Measurements from ENCODE around the gene PCBP3. TPM values are rescaled to one million over a fixed set of nuclear protein-coding genes. Genes with fewer than 3 reads are reported as not detected.

PCBP3 gene
- total RNA-seq, 1 experiment from 2014 or later = 10.9 TPM

DNA sequence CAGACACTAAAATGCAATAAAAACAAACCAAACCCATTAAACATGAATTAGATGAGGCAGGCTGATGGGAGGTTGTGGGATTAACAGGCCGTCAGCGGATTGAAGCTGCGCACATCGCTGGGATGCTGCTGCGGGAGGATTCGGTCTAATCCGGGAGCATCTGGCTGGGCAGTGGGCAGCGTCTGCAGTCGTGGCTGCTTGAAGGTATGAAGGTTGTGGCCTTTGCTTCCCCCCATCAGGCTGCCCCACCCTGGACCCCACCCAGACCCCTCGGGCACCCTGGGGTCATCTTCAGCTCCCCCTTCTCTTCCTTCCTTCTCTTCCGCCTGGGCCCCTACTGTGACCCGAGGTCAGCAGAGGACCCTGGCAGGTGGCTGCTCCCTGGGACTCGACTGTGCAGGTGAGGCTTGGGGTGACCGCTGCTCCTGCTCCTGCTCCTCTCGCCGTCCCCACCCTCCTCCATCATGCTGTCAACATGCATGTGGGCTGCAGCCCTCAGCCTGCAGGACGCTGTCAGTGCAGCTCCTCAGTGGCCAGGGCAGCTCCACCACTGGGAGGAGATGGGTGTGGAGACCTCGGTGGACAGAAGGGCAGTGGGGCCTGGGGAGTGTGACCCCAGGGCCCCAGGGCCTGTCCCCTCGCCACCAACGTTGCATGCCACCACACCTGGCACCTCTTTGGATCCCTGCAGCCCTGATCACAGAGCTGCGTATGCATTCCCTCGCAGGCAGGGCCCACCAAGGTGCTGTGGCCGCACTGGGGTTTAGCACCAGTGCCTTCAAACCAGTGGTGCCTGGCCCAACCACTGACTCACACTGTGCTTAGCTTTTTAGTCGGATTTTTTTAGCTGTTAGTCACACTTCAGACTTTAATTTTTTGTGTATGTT, 225.8 kb downstream of the PCBP3 start:
- no peaks in the 10 kb centered on the region for H3K9me3 Mint-ChIP-seq
- Histone ChIP-seq H3T11ph (ENCODE audit: low read length) (no peak overlapping the region), H3K23me2 (ENCODE audit: insufficient read length, low read depth, low read length, poor library complexity, severe bottlenecking) (no peaks in the 10 kb centered on the region), H2BK120ac (ENCODE audit: low read depth, low read length, poor library complexity, severe bottlenecking) (no peak overlapping the region), H2AK5ac (ENCODE audit: insufficient read length, low read length) (no peak overlapping the region), H3K27ac (ENCODE audit: insufficient read length, low read depth, low read length) (no peak overlapping the region), H2BK15ac (ENCODE audit: low read depth, low read length) (no peak overlapping the region), H4K91ac (ENCODE audit: insufficient read length, low read depth, low read length) (no peak overlapping the region), H3K56ac (ENCODE audit: insufficient read length, low read depth, low read length) (no peak overlapping the region), H2BK12ac (ENCODE audit: insufficient read length, low read depth, low read length) (no peak overlapping the region), H4K20me1 (ENCODE audit: control insufficient read depth, insufficient read depth, insufficient read length) (no peaks in the 10 kb centered on the region), H3K18ac (ENCODE audit: insufficient read length, low read depth, low read length) (no peak overlapping the region), H4K8ac (replicated peaks; ENCODE audit: insufficient read length, low read depth, low read length) (no peak overlapping the region), H3K9ac (ENCODE audit: extremely low read depth, insufficient read length, low read length) (no peak overlapping the region), H2AFZ (ENCODE audit: low read length) (no peak overlapping the region), H3K4me1 (ENCODE audit: insufficient read depth, low read length) (no peaks in the 10 kb centered on the region), H3K14ac (ENCODE audit: insufficient read depth, low read length) (peak overlapping the region; percentile 8; the same call in 1 of the 2 replicates), H3K79me2 (ENCODE audit: insufficient read depth, low read length) (no peaks in the 10 kb centered on the region), H3K4ac (ENCODE audit: low read depth, low read length) (no peak overlapping the region), H3K23ac (ENCODE audit: insufficient read length, low read depth, low read length) (no peak overlapping the region), H3K9me3 (ENCODE audit: control insufficient read depth, low read depth, low read length) (no peaks in the 10 kb centered on the region), H3K27me3 (ENCODE audit: insufficient read depth, low read length) (no peaks in the 10 kb centered on the region), H3K79me1 (ENCODE audit: insufficient read depth, low read depth, low read length, poor library complexity, severe bottlenecking) (no peaks in the 10 kb centered on the region), H2BK20ac (ENCODE audit: low read depth, low read length, poor library complexity, severe bottlenecking) (no peak overlapping the region), H3K4me2 (ENCODE audit: insufficient read depth, insufficient read length, low read length) (no peak overlapping the region), H2BK5ac (ENCODE audit: insufficient read length, low read length) (no peak overlapping the region), H4K5ac (ENCODE audit: insufficient read length, low read depth, low read length) (no peak overlapping the region)
- no peak overlapping the region for H3K4me3 Mint-ChIP-seq
- no peak for TF ChIP-seq CTCF (conservative IDR thresholded peaks at IDR 0.05)
- no peaks in the 10 kb centered on the region for H3K4me1 Mint-ChIP-seq
- no peaks in the 10 kb centered on the region for H3K36me3 Mint-ChIP-seq (ENCODE audit: insufficient read depth in 1 of 3, low read depth in 3 of 3)
- DNase-seq = peak; percentile 22
- no peak overlapping the region for H3K27ac Mint-ChIP-seq
- no CpG with 5 or more reads among the region's 24 CpGs for WGBS (ENCODE audit: extremely low coverage, insufficient read length, low lambda C conversion rate)
- H3K27me3 Mint-ChIP-seq (ENCODE audit: low read depth) = peaks cover 2% of the 10 kb centered on the region
